Measurements from ENCODE around the gene LARGE1. TPM values are rescaled to one million over a fixed set of nuclear protein-coding genes. Genes with fewer than 3 reads are reported as not detected.

Gene LARGE1
- total RNA-seq, 1 experiment from 2014 or later = 1.5 TPM

DNA sequence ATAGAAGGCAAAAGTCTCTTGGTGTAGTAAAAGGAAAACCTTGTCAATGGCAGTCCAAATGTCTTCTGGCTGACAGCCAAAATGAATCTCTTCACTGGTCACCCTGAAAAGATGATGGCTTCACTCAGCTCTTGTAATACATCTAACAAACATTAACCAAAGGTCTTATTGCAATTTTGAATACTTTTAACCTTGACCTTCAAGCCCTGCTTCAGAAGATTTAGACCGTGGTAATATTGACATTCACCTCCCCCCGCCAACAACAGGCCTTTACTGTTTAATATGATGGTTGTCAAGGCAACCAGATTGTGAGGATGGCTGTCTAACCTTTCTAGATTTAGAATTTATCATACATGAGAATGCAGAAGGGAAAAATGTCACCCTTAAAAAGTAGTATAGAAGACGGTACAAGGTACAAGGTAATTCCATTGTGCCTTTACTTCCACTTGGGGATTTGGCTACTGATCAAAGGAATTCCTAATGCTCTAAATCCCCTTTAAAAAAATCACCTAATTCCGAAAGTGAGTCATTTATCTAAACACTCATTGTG lies 342.3 kb downstream of the LARGE1 start (continued):
- TF ChIP-seq TCF7L2 (IDR thresholded peaks at IDR 0.05; ENCODE audit: borderline replicate concordance, extremely low read depth, insufficient read depth, insufficient read length) = no peak
- TF ChIP-seq EZH2phosphoT487 (IDR thresholded peaks at IDR 0.05; ENCODE audit: borderline replicate concordance) = no peak
- TF ChIP-seq, protein P1, sequence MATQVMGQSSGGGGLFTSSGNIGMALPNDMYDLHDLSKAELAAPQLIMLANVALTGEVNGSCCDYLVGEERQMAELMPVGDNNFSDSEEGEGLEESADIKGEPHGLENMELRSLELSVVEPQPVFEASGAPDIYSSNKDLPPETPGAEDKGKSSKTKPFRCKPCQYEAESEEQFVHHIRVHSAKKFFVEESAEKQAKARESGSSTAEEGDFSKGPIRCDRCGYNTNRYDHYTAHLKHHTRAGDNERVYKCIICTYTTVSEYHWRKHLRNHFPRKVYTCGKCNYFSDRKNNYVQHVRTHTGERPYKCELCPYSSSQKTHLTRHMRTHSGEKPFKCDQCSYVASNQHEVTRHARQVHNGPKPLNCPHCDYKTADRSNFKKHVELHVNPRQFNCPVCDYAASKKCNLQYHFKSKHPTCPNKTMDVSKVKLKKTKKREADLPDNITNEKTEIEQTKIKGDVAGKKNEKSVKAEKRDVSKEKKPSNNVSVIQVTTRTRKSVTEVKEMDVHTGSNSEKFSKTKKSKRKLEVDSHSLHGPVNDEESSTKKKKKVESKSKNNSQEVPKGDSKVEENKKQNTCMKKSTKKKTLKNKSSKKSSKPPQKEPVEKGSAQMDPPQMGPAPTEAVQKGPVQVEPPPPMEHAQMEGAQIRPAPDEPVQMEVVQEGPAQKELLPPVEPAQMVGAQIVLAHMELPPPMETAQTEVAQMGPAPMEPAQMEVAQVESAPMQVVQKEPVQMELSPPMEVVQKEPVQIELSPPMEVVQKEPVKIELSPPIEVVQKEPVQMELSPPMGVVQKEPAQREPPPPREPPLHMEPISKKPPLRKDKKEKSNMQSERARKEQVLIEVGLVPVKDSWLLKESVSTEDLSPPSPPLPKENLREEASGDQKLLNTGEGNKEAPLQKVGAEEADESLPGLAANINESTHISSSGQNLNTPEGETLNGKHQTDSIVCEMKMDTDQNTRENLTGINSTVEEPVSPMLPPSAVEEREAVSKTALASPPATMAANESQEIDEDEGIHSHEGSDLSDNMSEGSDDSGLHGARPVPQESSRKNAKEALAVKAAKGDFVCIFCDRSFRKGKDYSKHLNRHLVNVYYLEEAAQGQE (IDR thresholded peaks at IDR 0.05; ENCODE audit: low read depth) = no peak
- TF ChIP-seq EZH2 (IDR thresholded peaks at IDR 0.05) = no peak

DNA sequence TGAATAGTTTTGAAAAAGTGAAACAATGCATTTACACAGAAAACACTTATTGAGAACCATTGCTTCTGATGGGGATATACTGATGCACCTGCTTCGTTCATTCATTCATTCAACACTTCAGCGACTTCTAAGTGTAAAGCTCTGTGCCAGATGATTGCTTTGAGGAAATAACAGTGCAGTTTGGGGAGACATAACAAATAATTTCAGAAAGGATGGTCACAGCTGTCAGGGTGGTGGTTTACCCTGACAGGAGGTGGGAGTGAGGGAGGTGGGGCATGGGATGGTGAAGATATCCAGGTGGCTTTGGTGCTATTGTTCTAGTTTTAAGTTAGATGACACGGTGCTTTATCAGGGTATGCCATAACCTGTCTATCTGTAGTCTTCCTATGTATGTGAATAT lies 344.1 kb downstream of the LARGE1 start:
- no peak overlapping the region for H3K4me3 ChIP-seq (replicated peaks in 1 of 2; ENCODE audit: low read depth in 1 of 2, low read length in 2 of 2)
- H3K79me2 ChIP-seq (ENCODE audit: insufficient read depth, low read length) = no peaks in the 10 kb centered on the region
- ChIA-PET CTCF (no interaction called here), POLR2A (no interaction called here), RAD21 (ENCODE audit: low non-redundant PET in 1 of 2, low total read pairs in 2 of 2, uncharacterized antibody in 2 of 2, unreplicated experiment in 2 of 2) (no interaction called here)
- H3K9me2 ChIP-seq (ENCODE audit: insufficient read depth) = no peaks in the 10 kb centered on the region
- no peaks in the 10 kb centered on the region for H3K4me1 ChIP-seq (ENCODE audit: control insufficient read depth in 1 of 2, insufficient read depth in 2 of 2, low read length in 2 of 2)
- H3K9me3 ChIP-seq (ENCODE audit: control insufficient read depth in 1 of 2, insufficient read depth in 1 of 2, low read depth in 1 of 2, low read length in 2 of 2) = peaks cover 0 to 28% of the 10 kb centered on the region in 2 experiments; a peak in 2 of 4 replicates
- intact Hi-C loops (cut with micrococcal nuclease) = no loop called here
- H4K20me1 ChIP-seq (ENCODE audit: insufficient read depth) = no peaks in the 10 kb centered on the region
- no peak overlapping the region for H3K4me2 ChIP-seq (ENCODE audit: low read length)
- no peaks in the 10 kb centered on the region for H3K36me3 ChIP-seq (ENCODE audit: control insufficient read depth in 1 of 2, insufficient read depth in 2 of 2, low read length in 2 of 2)
- no peaks in the 10 kb centered on the region for H3K27me3 ChIP-seq (ENCODE audit: insufficient read depth, low read length)
- H3K27ac ChIP-seq (ENCODE audit: low read depth, low read length) = no peak overlapping the region
- ATAC-seq (no peak), DNase-seq (ENCODE audit: low read depth, low spot score) (no peak)
- no TSS peak for BruUV-seq (replicated peaks)
- no peak overlapping the region for H2AFZ ChIP-seq (ENCODE audit: low read depth, low read length, poor library complexity, severe bottlenecking)
- no peak overlapping the region for H3K9ac ChIP-seq (ENCODE audit: low read length)
- TF ChIP-seq FOSL1 (IDR thresholded peaks at IDR 0.05; ENCODE audit: low read depth) = no peak
- TF ChIP-seq SIN3A (IDR thresholded peaks at IDR 0.05; ENCODE audit: low read depth) = no peak
- TF ChIP-seq YY1 (IDR thresholded peaks at IDR 0.05; ENCODE audit: extremely low read depth, insufficient replicate concordance, low read depth, low read length) = no peak
- TF ChIP-seq ZNF274 (IDR thresholded peaks at IDR 0.05; ENCODE audit: low read depth, low read length) = no peak
- TF ChIP-seq, protein P2, sequence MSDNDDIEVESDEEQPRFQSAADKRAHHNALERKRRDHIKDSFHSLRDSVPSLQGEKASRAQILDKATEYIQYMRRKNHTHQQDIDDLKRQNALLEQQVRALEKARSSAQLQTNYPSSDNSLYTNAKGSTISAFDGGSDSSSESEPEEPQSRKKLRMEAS (IDR thresholded peaks at IDR 0.05) = no peak
- TF ChIP-seq EZH2 (IDR thresholded peaks at IDR 0.05) = no peak
- TF ChIP-seq, protein P3, sequence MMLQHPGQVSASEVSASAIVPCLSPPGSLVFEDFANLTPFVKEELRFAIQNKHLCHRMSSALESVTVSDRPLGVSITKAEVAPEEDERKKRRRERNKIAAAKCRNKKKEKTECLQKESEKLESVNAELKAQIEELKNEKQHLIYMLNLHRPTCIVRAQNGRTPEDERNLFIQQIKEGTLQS (IDR thresholded peaks at IDR 0.05) = no peak
- TF ChIP-seq EZH2phosphoT487 (IDR thresholded peaks at IDR 0.05; ENCODE audit: borderline replicate concordance) = no peak
- no peak for TF ChIP-seq RAD21 (IDR thresholded peaks at IDR 0.05; ENCODE audit: low read depth)
- no peak for TF ChIP-seq POLR2AphosphoS5 (IDR thresholded peaks at IDR 0.05; ENCODE audit: low read depth, low read length)
- no peak for TF ChIP-seq SP1 (IDR thresholded peaks at IDR 0.05; ENCODE audit: low read depth)
- no peak for TF ChIP-seq CBX3 (IDR thresholded peaks at IDR 0.05; ENCODE audit: low read depth)
- no peak for TF ChIP-seq TCF7L2 (IDR thresholded peaks at IDR 0.05; ENCODE audit: borderline replicate concordance, extremely low read depth, insufficient read depth, insufficient read length)
- TF ChIP-seq, protein P1 (IDR thresholded peaks at IDR 0.05; ENCODE audit: low read depth) = no peak
